NCI-H2081 treated with DMSO at 0.1 percent for 48 hours (cell line): Measurements from ENCODE around the gene MOSPD3.

Experiments
- DNase-seq: peaks from one replicate; lab custom pipeline; 2025; lab: John Stamatoyannopoulos, UW

MOSPD3 gene

GRCh38 chr7:100595188-100595587, 17.2 kb upstream of the MOSPD3 start:
- DNase-seq = no peak

DNA sequence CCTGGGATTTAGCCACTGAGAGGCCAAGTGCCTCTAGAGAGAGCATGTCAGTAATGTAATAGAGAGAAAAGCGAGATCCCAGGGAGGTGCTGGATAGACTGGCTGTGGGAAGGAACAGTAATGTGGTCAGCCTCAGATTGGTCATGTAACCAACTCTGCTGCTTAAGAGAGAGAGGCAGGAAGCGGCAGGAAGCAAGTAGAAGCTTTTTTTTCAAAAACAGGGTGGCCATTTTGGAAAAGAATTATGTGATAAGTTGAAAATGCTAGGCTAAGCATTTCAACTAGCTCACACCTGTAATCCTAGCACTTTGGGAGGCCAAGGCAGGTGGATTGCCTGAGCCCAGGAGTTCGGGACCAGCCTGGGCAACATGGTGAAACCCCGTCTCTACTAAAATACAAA, 13.9 kb upstream of the MOSPD3 start:
- no peak for DNase-seq

GRCh38 chr7:100599911-100600729, 12.2 kb upstream of the MOSPD3 start:
- DNase-seq = no peak

DNA sequence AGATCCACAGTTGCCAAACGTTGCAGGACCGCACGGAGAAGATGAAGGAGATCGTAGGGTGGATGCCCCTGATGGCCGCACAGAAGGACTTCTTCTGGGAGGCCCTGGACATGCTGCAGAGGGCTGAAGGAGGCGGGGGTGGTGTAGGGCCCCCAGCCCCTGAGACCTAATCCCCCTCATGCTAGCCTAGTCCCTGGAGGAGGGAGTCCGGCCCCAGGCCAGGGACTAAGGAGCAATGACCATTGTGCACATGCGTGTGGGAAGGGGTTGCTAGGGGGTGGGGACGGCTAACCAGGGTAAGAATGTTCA, 11.7 kb upstream of the MOSPD3 start:
- no peak for DNase-seq

GRCh38 chr7:100602889-100603725, 9.2 kb upstream of the MOSPD3 start:
- no peak for DNase-seq

DNA sequence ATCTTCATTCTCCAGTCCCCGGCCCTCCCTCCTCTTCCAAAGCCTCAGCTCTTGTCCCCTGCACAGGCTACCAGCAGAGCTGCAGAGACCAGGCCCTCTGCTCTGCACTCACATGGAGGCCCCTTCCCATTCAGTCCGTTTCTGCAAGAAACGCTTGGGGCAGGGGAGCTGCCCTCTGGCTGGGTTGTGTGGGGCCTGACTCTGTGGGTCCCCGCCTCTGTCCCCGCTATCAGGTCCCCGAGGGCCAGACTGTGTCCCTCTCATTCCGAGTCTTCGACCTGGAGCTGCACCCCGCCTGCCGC, 8.7 kb upstream of the MOSPD3 start:
- DNase-seq = no peak

DNA sequence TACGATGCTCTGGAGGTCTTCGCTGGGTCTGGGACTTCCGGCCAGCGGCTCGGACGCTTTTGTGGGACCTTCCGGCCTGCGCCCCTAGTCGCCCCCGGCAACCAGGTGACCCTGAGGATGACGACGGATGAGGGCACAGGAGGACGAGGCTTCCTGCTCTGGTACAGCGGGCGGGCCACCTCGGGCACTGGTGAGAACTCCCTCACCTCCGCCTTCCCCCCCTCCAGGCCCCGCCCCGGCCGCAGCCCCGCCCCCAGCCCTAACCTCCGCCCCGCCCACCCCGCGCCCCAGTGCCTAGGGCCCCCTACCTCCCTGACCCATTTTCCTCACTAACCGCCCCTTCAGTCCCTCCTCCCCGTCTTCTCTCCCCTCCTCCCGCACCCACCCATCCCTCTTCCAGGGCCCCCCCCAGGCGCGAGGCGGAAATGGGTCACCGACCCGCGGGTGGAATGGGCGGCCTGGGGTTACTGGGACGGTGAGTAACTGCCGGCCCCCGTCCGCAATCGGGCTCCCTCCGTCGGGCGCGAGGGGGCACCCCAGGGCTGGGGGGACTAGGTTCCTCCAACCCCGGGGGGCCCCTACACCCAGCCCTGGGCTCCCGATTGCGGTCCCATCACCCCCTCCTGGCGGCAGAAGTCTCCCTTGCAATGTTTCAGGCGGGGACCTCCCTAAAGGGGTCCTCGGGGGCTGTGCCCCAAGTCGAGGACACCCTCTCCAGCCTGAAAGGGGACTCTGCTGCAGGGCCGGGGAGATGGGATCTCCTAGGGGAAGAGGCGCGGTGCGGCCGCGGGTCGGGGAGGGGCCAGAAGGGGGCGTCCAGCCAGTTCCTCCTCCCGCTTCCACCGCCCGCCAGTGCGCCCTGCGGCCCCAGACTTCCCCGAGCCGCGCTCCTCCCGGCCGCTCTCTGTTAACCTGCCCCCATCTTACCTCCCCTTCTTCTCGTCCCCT, 8.0 kb upstream of the MOSPD3 start:
- peak; percentile 3 for DNase-seq

GRCh38 chr7:100604976-100605911, 7.1 kb upstream of the MOSPD3 start:
- DNase-seq = no peak

DNA sequence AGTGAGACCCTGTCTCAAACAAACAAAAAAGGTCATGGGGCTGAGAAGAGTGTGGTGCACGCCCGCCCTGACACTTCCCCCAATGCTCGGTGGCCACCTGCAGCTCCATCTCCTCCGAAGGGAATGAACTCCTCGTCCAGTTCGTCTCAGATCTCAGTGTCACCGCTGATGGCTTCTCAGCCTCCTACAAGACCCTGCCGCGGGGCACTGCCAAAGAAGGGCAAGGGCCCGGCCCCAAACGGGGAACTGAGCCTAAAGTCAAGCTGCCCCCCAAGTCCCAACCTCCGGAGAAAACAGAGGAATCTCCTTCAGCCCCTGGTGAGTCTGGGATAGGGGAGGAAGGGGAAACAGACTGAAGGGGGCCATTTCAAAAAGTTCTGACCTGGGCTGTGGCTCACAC, 6.0 kb upstream of the MOSPD3 start:
- no peak for DNase-seq

DNA sequence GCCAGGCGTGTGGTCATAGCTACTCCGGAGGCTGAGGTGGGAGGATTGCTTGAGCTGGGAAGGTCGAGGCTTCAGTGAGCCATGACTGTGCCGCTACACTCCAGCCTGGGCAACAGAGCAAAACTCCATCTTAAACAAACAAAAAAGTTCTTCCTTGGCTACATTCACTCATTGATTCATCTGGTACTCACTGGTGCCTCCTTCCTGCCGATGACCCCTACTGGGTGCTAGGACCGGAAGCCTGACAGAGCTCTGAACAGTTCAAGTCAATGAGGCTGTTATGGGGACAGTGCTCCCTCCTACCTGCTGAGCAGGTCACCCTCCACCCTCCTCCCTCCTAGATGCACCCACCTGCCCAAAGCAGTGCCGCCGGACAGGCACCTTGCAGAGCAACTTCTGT, 5.2 kb upstream of the MOSPD3 start:
- no peak for DNase-seq

DNA sequence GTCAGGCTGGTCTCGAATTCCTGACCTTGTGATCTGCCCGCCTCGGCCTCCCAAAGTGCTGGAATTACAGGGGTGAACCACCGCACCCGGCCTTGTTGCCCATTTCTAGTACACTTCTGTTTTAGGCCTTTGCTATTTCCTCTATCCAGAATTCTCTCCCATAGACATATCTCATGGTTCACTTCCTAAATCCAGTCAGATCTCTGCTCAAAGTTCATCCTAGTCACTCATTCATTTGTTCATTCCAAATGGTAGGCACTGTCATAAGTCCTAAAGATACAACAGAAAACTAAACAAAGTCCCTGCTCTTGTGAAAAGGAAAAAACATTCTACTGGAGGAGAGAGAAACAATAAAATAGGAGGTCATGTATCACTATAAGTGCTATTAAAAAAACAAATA, 2.4 kb upstream of the MOSPD3 start:
- no peak for DNase-seq

DNA sequence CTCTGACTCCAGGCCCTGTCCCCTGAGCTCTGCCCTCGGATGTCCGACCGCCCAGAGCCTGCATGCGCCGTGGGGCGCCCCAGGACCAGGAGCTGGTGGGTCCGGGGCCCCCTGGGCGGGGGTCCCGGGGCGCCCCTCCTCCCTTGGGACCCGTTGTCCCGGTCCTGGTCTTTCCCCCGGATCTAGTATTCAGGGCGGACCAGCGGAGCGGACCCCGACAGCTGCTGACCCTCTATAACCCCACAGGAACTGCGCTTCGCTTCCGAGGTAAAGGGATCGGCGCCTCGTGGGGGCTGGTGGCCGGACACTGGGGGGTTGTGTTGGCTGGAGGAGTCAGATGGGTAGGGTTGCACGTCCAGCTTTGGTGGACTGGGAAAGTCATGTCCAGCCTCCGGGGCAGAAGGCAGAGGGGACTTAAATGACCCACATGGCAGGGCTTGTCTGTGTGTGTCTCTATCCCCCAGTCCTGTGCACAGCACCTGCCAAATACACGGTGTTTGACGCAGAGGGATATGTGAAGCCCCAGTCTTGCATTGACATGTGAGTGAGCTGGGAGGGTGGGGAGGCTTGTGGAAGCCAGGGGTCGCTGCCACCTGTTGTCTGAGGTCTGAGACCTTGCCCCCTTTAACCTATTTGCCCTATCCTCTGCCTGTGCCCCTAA, 520 bp downstream of the MOSPD3 start:
- DNase-seq = no peak

- DNase-seq = no peak
These were observed 1.3 kb downstream of the MOSPD3 start for GRCh38 chr7:100613412-100614175.

- DNase-seq = no peak
These were observed 2.0 kb downstream of the MOSPD3 start for GRCh38 chr7:100614308-100614861.

- no peak for DNase-seq
These were observed 7.9 kb downstream of the MOSPD3 start for GRCh38 chr7:100620239-100620638.

DNA sequence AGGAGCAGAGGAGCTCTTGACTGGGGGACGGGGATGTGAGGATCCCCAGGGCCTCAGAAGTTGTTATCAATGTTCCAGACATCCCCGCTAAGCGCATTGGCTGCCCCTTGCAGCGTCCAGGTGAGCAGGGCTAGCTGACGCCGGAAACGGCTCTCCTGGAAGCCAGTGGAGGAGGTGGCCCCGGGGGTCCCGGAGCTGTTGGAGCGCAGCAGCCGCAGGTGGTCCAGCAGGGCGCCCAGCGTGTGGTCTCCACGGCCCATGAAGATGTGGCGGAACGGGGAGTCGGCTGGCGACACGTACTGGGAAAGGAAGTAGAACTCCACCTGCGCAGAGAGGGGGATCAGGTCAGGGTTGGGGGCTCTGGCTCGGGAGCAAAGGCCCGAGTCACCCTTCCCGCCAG, 8.5 kb downstream of the MOSPD3 start:
- DNase-seq = no peak

GRCh38 chr7:100621554-100621953, 9.2 kb downstream of the MOSPD3 start:
- no peak for DNase-seq

DNA sequence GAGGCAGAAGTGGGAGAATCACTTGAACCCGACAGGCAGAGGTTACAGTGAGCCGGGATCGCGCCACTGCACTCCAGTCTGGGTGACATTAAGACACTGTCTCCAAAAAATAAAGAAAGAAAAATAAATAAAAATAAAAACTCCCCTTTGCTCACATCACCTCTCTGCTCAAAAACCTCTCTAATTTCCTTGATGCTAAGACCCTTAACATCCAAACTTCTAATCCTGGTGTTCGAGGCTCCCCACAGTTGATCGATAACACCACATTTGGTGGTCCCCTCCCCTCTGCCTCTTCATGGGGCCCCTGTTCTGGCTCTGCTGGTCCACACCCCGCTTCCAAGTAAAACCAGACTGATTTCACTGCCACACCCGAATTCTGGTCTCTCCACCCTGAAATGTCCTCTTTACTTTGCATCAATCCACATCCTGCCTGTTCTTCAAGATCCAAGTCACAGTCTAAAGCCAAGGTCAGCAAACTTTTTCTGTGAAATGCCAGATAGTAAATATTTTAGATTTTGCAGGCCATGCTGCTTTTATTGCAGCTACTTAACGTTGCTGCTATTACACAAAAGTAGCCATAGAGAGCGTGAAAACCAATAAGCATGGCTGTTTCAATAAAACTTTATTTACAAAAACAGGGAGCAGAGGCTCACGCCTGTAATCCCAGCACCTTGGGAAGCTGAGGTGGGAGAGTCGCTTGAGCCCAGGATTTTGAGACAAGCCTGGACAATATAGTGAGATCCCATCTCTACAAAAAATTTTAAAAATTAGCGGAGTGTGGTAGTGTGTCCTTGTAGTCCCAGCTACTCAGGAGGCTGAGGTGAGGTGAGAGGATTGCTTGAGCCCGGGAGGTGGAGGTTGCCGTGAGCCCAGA, 11.8 kb downstream of the MOSPD3 start:
- no peak for DNase-seq

DNA sequence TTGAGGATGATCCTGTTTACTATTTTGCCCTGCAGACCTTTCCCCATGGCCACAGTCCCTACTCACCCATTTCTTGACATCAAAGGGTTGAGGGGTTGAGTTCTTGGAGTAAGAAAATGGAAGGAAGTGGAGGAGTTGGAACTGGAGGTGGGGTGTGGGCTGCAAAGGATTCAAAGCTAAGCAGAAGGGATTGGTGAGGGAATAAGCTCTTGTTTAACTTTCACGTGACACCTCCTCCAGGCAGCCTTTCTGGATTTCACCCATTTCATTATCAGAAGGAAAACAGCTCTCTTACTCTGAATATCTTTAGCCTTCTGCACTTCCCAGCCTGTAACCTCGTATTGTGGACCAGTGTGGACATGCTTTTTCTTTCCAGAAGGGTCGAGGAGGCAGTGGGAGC, 13.7 kb downstream of the MOSPD3 start:
- no peak for DNase-seq
